NOMO-1 treated with DMSO at 0.1 percent for 48 hours (cell line): ENCODE results near the gene NSD2.
"Not testable (repeated sequence)": the region's sequence is repeated elsewhere in the genome, so short reads cannot be mapped to it uniquely, and the experiment has no call there.

ENCODE experiments used
- DNase-seq: peaks from one replicate; lab custom pipeline; 2025; ENCODE audit not compliant: unreplicated experiment; lab: John Stamatoyannopoulos, UW

The NSD2 gene

GRCh38 chr4:1983053-1983845 is 112.1 kb downstream of the NSD2 start:
- DNase-seq: no peak

DNA sequence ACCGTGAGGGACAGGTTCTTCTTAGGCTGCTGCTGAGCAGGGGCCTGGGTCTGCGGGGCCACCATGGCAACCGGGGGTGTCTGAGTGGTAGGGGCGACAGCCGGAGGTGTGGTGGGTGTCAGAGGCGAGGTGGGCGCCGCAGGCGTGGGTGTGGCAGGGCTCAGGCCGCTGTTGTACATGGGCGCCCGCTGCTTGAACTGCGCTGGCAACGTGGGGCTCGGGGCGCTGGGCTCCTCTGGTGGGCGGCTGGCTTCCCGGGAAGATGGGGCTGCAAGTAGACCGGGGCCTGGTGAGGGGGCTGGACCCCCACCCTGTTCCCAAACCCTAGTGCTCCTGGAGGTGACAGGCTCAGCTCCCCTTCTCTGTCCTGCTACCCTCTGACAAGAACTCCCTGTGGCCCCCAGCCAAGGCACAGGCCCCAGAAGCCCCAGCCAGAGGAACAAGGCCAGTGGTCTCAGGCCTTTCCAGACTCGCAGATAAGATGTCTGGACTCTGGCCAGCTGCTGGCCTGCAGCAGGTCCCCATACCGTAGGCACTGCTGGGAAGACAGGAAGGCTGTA is 112.7 kb downstream of the NSD2 start:
- DNase-seq: no peak

DNA sequence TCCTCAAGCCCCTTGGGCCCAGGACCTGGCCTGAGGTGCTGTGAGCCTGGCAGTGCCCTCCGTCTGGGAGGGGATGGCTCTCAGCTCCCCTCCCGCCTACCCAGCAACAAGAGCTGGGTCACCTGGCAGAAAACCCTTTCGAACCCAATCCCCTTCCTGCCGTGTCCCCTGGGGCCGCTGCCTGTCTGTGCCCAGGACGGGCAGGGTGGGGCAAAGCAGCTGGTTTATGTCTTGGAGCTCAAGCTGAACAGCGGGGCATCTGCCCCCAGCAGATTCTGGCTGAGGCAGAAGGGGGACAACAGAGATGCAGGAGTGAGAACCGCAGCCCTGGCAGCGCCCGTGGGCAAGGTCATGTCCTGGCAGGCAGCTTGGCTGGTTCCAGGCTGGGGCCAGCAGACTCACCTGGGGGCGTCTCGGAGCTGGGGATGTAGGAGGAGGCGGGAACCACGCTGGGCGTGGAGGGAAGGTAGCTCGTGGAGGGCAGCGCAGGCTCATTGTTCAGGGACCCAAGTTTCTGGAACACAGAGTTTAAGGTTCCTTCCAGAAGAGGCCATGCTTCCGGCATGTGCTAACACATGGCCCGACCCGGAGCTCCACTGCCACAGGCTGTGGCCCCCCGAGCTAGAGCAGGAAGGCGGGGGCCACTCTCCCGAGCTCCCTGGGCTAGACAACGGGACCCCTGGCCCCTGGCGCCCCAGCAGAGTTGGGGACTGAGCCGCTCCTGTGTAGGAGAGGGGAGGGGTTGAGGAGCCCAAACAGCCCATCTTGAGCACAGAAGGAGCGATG is 113.4 kb downstream of the NSD2 start:
- no peak for DNase-seq

DNA sequence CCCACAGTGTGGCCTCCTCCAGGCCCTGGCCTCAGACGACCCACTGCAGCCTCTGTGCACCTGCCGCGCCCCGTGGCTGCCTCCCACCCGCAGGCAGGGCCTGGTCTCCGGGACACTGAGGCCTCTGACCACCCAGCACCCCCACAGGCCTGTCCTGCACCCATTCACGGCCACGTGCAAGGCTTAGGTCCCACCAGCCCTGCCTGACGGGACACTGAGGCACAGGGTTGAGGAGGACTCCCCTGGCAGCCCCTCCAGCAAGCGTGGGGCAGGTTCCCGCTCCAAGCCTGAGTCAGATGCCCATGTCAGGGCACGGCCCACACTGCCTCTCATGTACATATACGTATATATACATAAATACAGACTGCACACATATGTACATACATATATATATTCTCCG is 114.1 kb downstream of the NSD2 start:
- no peak for DNase-seq

GRCh38 chr4:1985780-1986577 is 114.8 kb downstream of the NSD2 start:
- no peak for DNase-seq

DNA sequence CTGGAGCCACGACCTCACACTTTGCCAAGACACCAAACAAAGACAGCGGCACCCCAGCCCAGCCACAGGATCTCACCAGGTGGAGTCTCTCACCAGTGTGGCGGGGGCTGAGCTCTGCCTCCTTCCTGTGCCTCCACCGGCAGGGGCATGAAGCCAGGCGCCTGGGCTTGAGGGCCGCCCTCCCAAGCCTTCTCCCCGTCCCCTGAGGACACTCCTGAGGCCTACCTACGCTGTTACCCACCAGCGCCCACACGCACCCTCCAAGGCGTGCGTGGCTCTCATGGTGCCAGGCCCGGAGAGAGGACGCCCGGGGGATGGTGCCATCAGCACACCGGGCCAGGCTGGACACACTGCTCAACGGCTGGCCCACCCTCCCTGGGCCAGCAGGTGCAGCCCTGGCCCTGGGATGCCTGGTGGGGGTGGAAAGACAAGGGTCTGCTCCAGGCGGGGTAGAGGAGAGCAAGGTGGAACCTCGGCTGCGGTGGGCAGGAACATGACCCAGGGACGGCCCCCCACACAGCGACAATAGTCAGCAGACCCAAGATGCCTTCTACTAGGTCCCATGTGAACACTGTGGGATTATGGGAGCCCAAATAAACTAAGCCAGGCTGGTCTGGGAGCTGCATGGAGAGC is 115.5 kb downstream of the NSD2 start:
- DNase-seq: no peak

DNA sequence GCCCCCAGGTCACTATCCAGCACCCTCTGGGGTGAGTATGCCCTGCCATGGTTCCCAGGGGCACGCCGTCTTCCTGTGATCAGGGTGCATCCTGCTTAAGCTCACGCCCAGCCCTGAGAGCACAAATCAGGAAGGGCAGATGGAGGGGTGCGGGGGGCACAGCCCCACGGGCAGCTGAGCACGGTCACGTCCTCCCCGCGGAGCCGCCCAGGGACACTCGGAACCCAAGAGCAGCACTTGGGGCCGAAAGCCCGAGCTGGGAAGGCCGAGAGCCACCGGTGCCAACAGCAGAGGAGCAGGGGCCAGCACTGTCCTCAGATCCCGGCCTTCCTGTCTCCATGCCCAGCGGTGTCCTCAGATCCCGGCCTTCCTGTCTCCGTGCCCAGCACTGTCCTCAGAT is 116.1 kb downstream of the NSD2 start:
- no peak for DNase-seq

DNA sequence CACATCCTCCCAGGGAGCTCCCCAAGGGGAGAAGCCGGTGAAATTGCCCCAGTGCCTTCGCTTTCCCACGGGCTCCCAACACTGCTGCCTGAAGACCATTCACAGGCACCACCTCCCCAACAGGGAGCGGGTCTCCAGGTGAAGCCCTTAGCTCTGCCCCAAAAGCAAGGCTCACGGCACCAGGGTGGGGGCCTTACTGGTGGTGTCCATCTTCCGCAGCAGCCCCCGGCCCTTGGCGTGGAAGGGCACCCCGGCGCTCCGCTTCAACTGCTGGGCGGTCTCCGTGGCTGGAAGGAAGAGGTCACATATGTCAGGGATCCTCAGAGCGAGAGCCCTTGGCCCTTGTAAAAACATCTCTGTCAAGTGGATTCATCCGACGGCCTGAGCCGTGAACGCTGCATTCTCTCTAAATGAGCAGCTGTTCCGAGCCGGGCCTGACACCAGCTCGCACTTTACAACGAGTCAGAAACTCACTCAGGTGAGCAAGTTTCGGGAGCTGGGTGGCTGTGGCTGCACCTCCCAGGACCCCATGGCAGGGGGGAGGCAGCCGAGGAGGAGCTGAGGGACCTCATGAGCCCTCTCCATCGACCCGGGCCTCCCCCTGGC is 116.6 kb downstream of the NSD2 start:
- DNase-seq: no peak

DNA sequence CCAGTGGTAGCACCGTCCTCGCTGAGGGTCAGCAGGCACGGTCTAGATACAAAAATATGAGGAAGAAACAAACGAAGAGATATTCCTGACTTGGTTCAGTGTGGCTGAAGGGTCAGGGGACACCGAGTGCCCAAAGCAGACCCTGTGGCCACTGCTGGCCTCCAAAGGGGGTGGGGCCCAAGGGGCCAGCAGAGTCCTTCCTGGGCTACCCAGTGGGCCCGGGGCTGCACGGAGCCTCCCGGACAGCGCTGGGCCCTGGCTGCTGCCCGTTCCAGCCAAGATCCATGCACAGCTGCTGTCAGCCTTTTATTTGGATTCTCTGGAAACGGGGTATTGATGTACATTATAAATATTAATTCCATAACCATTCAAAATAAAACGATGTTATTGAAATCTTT is 117.1 kb downstream of the NSD2 start:
- no peak for DNase-seq

GRCh38 chr4:1989533-1990347 is 118.5 kb downstream of the NSD2 start:
- DNase-seq: no peak

DNA sequence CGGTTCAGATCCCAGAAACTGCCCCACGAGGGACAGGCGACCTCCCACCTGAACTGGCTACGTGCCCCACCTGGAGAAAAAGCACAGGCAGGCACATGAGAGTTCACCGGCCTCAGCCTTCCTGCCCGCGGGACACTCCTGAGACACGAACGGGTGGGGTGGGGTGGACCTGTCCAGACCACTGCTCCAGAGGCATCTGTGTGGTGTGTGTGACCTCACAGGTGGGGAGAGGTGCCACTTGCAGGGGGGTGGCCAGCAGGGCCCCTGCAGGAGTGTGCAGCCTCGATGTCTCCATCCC is 119.1 kb downstream of the NSD2 start:
- no peak for DNase-seq

DNA sequence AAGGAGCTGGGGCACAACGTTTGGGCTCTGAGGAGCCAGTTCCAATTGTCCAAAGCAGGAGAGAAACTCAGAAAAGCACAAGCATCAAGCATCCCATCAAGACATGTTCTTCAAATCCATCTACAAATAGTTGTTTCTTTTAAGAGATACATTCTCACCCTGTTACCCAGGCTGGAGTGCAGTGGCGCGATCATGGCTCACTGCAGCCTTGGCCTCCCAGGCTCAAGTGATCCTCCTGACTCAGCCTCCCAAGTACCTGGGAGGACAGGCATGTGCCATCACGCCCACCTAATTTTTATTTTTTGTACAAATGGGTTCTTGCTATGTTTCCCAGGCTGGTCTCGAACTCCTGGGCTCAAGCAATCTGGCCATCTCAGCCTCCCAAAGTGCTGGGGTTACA is 119.5 kb downstream of the NSD2 start:
- no peak for DNase-seq

DNA sequence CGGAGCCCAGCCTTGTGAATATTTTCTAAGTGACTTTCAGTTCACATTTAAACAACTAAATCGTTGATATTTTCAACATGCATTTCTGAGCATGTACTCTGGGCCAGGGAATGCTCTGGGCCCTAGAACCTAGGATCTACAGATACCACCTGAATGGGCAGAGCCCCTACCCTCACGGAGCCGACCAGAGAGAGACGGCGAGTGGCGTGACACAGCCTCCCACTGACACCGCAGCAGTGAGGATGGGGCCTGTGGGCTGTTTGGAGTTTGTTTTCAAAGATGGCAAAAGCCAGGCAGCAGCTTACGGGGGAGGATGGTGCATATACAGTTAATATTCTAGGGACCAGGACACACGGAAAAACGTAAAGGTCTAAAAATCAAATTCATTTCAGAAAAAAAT is 119.9 kb downstream of the NSD2 start:
- DNase-seq: no peak

GRCh38 chr4:1991596-1992434 is 120.6 kb downstream of the NSD2 start:
- no peak for DNase-seq

GRCh38 chr4:1992468-1993168 is 121.4 kb downstream of the NSD2 start:
- DNase-seq: no peak

GRCh38 chr4:1993169-1993516 is 122.0 kb downstream of the NSD2 start:
- DNase-seq: no peak

GRCh38 chr4:1993718-1994516 is 122.7 kb downstream of the NSD2 start:
- DNase-seq: not testable (repeated sequence)

DNA sequence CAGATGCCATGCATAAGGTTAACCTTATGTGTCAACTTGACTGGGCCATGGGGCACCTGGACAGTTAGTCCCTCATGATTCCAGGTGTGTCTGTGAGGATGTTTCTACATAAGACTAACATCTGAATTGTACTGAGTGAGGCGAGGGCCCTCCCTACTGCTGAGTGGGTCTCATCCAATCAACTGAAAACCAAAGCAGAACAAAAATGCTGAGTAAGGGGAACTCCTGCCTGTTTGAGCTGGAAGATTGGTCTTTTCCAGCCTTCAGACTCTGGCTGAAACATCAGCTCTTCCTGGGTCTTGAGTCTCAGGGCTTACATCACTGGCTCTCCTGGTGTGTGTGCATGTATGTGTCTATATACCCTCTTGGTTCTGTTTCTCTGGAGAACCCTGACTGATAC is 123.7 kb downstream of the NSD2 start:
- no peak for DNase-seq
